IMR-90 (cell line): ENCODE results near the gene COX19. TPM values are rescaled to one million over a fixed set of nuclear protein-coding genes. Genes with fewer than 3 reads are reported as not detected.

Source experiments
- ATAC-seq: fragments of 200-7000 bp; cut with Tn5 transposase; 2 replicates; pipeline ENCODE4 v1.9.1; 2020; ENCODE audit warnings: low read depth, mild to moderate bottlenecking, moderate library complexity
- BruUV-seq: library from RNA; stranded (reverse); fragments of 400-500 nt; replicated peaks from 2 replicates; lab custom pipeline; 2021; lab: Mats Ljungman, UMichigan
- CTCF ChIA-PET: fragments of 300-600 bp; formaldehyde crosslinking; extraction: SDS; loops from one replicate; lab custom pipeline; 2021; ENCODE audit warnings: antibody characterized with exemption; lab: Yijun Ruan, JAX
- POLR2A ChIA-PET: fragments of 300-600 bp; sonication (Branson Sonifier 250); formaldehyde crosslinking; loops from one replicate; lab custom pipeline; 2022; ENCODE audit warnings: antibody characterized with exemption; ENCODE audit not compliant: unreplicated experiment; lab: Charles Lee
- DNase-seq: peaks from one replicate; pipeline ENCODE4 v3.0.0; 2013
- H2AFZ ChIP-seq: replicated peaks from 2 replicates; pipeline ENCODE3; 2013; ENCODE audit warnings: low read length, mild to moderate bottlenecking; ENCODE audit not compliant: poor library complexity
- H2AK5ac ChIP-seq: 2 replicates; pipeline ENCODE4 v1.6.1; 2013; ENCODE audit warnings: low read depth, low read length, inconsistent platforms
- H2AK9ac ChIP-seq: replicated peaks from 2 replicates; pipeline ENCODE3; 2013; ENCODE audit warnings: mild to moderate bottlenecking, low read depth, low read length, moderate library complexity; ENCODE audit not compliant: poor library complexity
- H2BK120ac ChIP-seq: 2 replicates; pipeline ENCODE4 v1.6.1; 2013; ENCODE audit warnings: low read depth, low read length, inconsistent platforms
- H2BK15ac ChIP-seq: 3 replicates; pipeline ENCODE4 v1.6.1; 2013; ENCODE audit warnings: low read depth, low read length, inconsistent platforms
- H2BK20ac ChIP-seq: 2 replicates; pipeline ENCODE4 v1.6.1; 2013; ENCODE audit warnings: low read depth, mild to moderate bottlenecking, inconsistent platforms, low read length, moderate library complexity
- H2BK5ac ChIP-seq: 2 replicates; pipeline ENCODE4 v1.6.1; 2013; ENCODE audit warnings: mild to moderate bottlenecking, low read depth, low read length, inconsistent platforms; ENCODE audit not compliant: poor library complexity, severe bottlenecking
- H3K14ac ChIP-seq: replicated peaks from 2 replicates; pipeline ENCODE4 v1.6.1; 2013; ENCODE audit warnings: low read depth, low read length, inconsistent platforms
- H3K18ac ChIP-seq: 2 replicates; pipeline ENCODE4 v1.6.1; 2013; ENCODE audit warnings: low read depth, low read length, control low read depth
- H3K23ac ChIP-seq: 2 replicates; pipeline ENCODE4 v1.6.1; 2013; ENCODE audit warnings: low read depth, low read length, inconsistent platforms
- H3K27ac ChIP-seq: 2 replicates; pipeline ENCODE4 v1.5.1; 2013; ENCODE audit warnings: mild to moderate bottlenecking, control low read depth, low read length; ENCODE audit not compliant: insufficient read depth
- H3K27me3 ChIP-seq: 2 replicates; pipeline ENCODE4 v1.6.1; 2013; ENCODE audit warnings: low read length; ENCODE audit not compliant: control insufficient read depth, insufficient read depth
- H3K36me3 ChIP-seq: 2 replicates; pipeline ENCODE4 v1.6.1; 2013; ENCODE audit warnings: low read length, mixed read lengths; ENCODE audit not compliant: control insufficient read depth, insufficient read depth
- H3K4ac ChIP-seq: 2 replicates; pipeline ENCODE4 v1.6.1; 2013; ENCODE audit warnings: low read depth, low read length, inconsistent platforms
- H3K4me1 ChIP-seq: 2 replicates; pipeline ENCODE4 v1.6.1; 2013; ENCODE audit warnings: low read length, mixed read lengths; ENCODE audit not compliant: control insufficient read depth, insufficient read depth
- H3K4me2 ChIP-seq: 2 replicates; pipeline ENCODE4 v1.6.1; 2013; ENCODE audit warnings: low read depth, mild to moderate bottlenecking, control low read depth, low read length, moderate library complexity
- H3K4me3 ChIP-seq: 2 replicates; pipeline ENCODE4 v1.5.1; 2013; ENCODE audit warnings: low read depth, mild to moderate bottlenecking, control low read depth, low read length, moderate library complexity; ENCODE audit not compliant: insufficient read depth
- H3K56ac ChIP-seq: 2 replicates; pipeline ENCODE4 v1.6.1; 2013; ENCODE audit warnings: low read length, inconsistent platforms; ENCODE audit not compliant: insufficient read depth; ENCODE audit errors: extremely low read depth
- H3K79me1 ChIP-seq, 2 experiments: 2 replicates each; pipeline ENCODE4 v1.6.1; 2013; ENCODE audit warnings: low read length in 2 of 2, inconsistent platforms in 1 of 2, low read depth in 1 of 2
- H3K9ac ChIP-seq: 2 replicates; pipeline ENCODE4 v1.6.1; 2013; ENCODE audit warnings: low read depth, low read length, control low read depth
- H3K9me1 ChIP-seq: 2 replicates; pipeline ENCODE4 v1.6.1; 2013; ENCODE audit warnings: low read length, inconsistent platforms; ENCODE audit not compliant: insufficient read depth
- H3K9me3 ChIP-seq: 2 replicates; pipeline ENCODE4 v1.6.1; 2013; ENCODE audit warnings: low read length; ENCODE audit not compliant: control insufficient read depth, insufficient read depth
- H4K20me1 ChIP-seq: 2 replicates; pipeline ENCODE4 v1.6.1; 2013; ENCODE audit warnings: low read length, inconsistent platforms; ENCODE audit not compliant: insufficient read depth
- H4K5ac ChIP-seq: 2 replicates; pipeline ENCODE4 v1.6.1; 2013; ENCODE audit warnings: mild to moderate bottlenecking, low read depth, low read length, control low read depth
- H4K8ac ChIP-seq, 2 experiments: 2 replicates each; pipeline ENCODE4 v1.6.1; 2013; ENCODE audit warnings: low read depth in 2 of 2, low read length in 2 of 2, control low read depth in 1 of 2, inconsistent platforms in 1 of 2
- H4K91ac ChIP-seq: 2 replicates; pipeline ENCODE4 v1.6.1; 2013; ENCODE audit warnings: low read depth, low read length, inconsistent platforms; ENCODE audit not compliant: insufficient read depth
- BHLHE40 ChIP-seq: fragments of 150-350 bp; IDR thresholded peaks from 2 replicates; pipeline ENCODE4 v1.6.1; 2016; ENCODE audit warnings: mild to moderate bottlenecking, low read depth, low read length
- CEBPB ChIP-seq: IDR thresholded peaks from 2 replicates; pipeline ENCODE4 v1.6.1; 2012; ENCODE audit warnings: low read depth, low read length, improper control_type of control experiment
- CHD1 ChIP-seq: IDR thresholded peaks from 2 replicates; pipeline ENCODE4 v1.6.1; 2012; ENCODE audit warnings: low read depth, low read length, improper control_type of control experiment
- CTCF ChIP-seq: conservative IDR thresholded peaks from 2 replicates; pipeline ENCODE4 v1.5.1; 2012; ENCODE audit warnings: mild to moderate bottlenecking, low read depth, low read length, improper control_type of control experiment
- MAFK ChIP-seq: IDR thresholded peaks from 2 replicates; pipeline ENCODE4 v1.6.1; 2012; ENCODE audit warnings: low read depth, low read length, improper control_type of control experiment
- MAZ ChIP-seq: IDR thresholded peaks from 2 replicates; pipeline ENCODE4 v1.6.1; 2012; ENCODE audit warnings: low read depth, mild to moderate bottlenecking, low read length, improper control_type of control experiment, moderate library complexity, borderline replicate concordance
- MXI1 ChIP-seq: IDR thresholded peaks from 2 replicates; pipeline ENCODE4 v1.6.1; 2012; ENCODE audit warnings: low read depth, mild to moderate bottlenecking, low read length, moderate library complexity, borderline replicate concordance
- NFE2L2 ChIP-seq: fragments of 150-350 bp; IDR thresholded peaks from 2 replicates; pipeline ENCODE4 v1.6.1; 2016; ENCODE audit warnings: low read depth, mild to moderate bottlenecking, low read length
- RCOR1 ChIP-seq: IDR thresholded peaks from 2 replicates; pipeline ENCODE4 v1.6.1; 2012; ENCODE audit warnings: mild to moderate bottlenecking, low read length, improper control_type of control experiment; ENCODE audit not compliant: insufficient replicate concordance
- RFX5 ChIP-seq: IDR thresholded peaks from 2 replicates; pipeline ENCODE4 v1.8.0; 2012; ENCODE audit warnings: low read depth, mild to moderate bottlenecking, low read length, moderate library complexity
- WGBS, 2 experiments: methylation state at CpG; one replicate each; pipeline versions ENCODE4 v1.1.5 to v1.1.7; 2013; ENCODE audit warnings: missing lambda C conversion rate in 2 of 2; ENCODE audit not compliant: insufficient read length in 1 of 2; ENCODE audit errors: extremely low coverage in 2 of 2; 5-methylcytosine and 5-hydroxymethylcytosine counted together
- dilution Hi-C: fragments of 300-500 bp; cut with HindIII; formaldehyde crosslinking; loops from one replicate; pipeline ENCODE4 v1.14.3; 2018; ENCODE audit warnings: low sequenced_read_pairs; ENCODE audit not compliant: unreplicated experiment
- in situ Hi-C: fragments of 300-500 bp; cut with MboI; formaldehyde crosslinking; loops from 3 replicates; pipeline ENCODE4 v1.14.3; 2019; ENCODE audit warnings: low sequenced_read_pairs, inconsistent platforms, mixed read lengths
- intact Hi-C: fragments of 100-400 bp; cut with micrococcal nuclease; formaldehyde crosslinking; loops from 2 replicates; pipeline ENCODE4 v1.10.0; 2022
- polyA plus RNA-seq, 3 experiments: library from polyadenylated mRNA; depleted of rRNA; stranded (reverse); fragments of >200 nt; gene quantifications; 2 replicates each; pipeline ENCODE4 v1.2.3, GENCODE V29; 2012; ENCODE audit warnings: low replicate concordance in 1 of 3
- total RNA-seq: library from RNA; depleted of rRNA; stranded (reverse); fragments of >200 nt; gene quantifications from 2 replicates; pipeline ENCODE4 v1.2.3, GENCODE V29; 2012
- TF ChIP-seq, protein P1 (sequence below): fragments of 150-350 bp; IDR thresholded peaks from 2 replicates; pipeline ENCODE4 v1.6.1; 2016; ENCODE audit warnings: low read depth, mild to moderate bottlenecking, low read length, moderate library complexity, borderline replicate concordance

Gene COX19
- total and polyA plus RNA-seq, 2 of the 4 experiments (the other 2 are of a cell fraction), result 3.9 to 7.3 TPM

DNA sequence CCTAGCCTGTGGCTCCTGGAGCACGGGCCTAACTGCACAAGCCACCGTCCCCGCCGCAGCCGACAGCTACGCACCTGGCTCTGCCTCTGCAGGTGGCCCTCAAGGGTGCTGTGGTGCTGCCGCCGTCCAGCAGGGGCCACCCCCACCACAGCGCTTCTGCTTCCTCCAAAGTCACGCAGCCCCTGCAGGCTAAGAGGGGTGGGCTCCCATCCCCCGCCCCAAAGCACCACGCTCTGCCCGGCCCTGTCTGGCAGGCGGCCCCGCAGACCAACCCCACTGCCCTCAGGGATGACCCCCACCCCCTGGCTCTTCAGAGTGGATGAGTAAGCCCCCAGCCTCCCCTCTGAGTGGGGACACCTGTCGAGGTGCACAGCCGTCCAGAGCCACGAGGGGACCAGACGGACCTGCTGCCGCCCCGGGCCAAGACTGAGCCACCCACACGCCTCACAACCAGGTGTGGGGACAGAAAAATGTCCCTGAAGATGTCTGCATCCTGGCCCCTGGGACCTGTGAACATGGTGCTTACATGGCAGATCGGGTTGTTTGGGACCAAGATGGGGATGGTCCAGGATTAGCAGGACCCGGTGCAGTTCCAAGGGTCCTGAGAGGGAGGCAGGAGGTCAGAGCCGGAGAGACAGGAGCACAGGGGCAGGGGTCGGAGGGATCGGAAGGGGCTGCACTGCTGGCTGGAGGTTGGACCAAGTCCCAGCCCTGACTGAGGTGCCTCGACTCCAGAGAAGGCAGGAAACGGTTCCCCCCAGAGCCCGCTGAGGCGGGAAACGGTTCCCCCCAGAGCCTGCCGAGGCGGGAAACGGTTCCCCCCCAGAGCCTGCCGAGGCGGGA lies 11.9 kb downstream of the COX19 start:
- TF ChIP-seq BHLHE40, result no peak
- TF ChIP-seq MXI1, result no peak
- no peak for TF ChIP-seq MAZ
- TF ChIP-seq CTCF, result no peak
- TF ChIP-seq CHD1, result no peak
- no peak for TF ChIP-seq RFX5
- TF ChIP-seq MAFK, result no peak
- no peak for TF ChIP-seq NFE2L2
- TF ChIP-seq RCOR1, result no peak
- no peak for TF ChIP-seq CEBPB
- TF ChIP-seq, protein P1, sequence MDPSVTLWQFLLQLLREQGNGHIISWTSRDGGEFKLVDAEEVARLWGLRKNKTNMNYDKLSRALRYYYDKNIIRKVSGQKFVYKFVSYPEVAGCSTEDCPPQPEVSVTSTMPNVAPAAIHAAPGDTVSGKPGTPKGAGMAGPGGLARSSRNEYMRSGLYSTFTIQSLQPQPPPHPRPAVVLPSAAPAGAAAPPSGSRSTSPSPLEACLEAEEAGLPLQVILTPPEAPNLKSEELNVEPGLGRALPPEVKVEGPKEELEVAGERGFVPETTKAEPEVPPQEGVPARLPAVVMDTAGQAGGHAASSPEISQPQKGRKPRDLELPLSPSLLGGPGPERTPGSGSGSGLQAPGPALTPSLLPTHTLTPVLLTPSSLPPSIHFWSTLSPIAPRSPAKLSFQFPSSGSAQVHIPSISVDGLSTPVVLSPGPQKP, result no peak
- Histone ChIP-seq H3K18ac (no peak overlapping the region), H3K23ac (no peak overlapping the region), H4K91ac (no peak overlapping the region), H2BK15ac (no peak overlapping the region), H3K9me1 (0 out of 2 replicates have a peak, but pooled peaks cover 4% of the 10 kb centered on the region), H2AK5ac (no peak overlapping the region), H3K14ac (no peak overlapping the region), H3K56ac (no peak overlapping the region), H3K4ac (no peak overlapping the region), H3K9me3 (no peaks in the 10 kb centered on the region), H3K4me1 (no peaks in the 10 kb centered on the region), H4K8ac (no peak overlapping the region), H2BK5ac (no peak overlapping the region), H4K20me1 (peaks cover 24% of the 10 kb centered on the region), H2BK120ac (no peak overlapping the region), H2AK9ac (peak overlapping the region; percentile 3), H3K27me3 (peaks cover 10% of the 10 kb centered on the region), H3K36me3 (peaks cover 15% of the 10 kb centered on the region), H3K4me3 (no peak overlapping the region), H2BK20ac (no peak overlapping the region), H3K9ac (no peak overlapping the region), H3K4me2 (no peak overlapping the region), H3K27ac (no peak overlapping the region), H4K5ac (no peak overlapping the region), H3K79me1 (peaks cover 0 to 14% of the 10 kb centered on the region in 2 experiments; a peak in 2 of 4 replicates), H2AFZ (no peak overlapping the region)
- in situ Hi-C loops (no loop called here), intact Hi-C loops (no loop called here), dilution Hi-C loops (no loop called here)
- CTCF ChIA-PET, result no interaction called here
- DNase-seq, result no peak
- 49% methylated on average over 8 of the region's 37 CpGs; no CpG with 5 or more reads in 1 of the 2 experiments for WGBS, 2 experiments
- no TSS peak for BruUV-seq
- ATAC-seq, result no peak
- POLR2A ChIA-PET, result interaction anchor here (0.5 kb wide), 1 partner anchor 10 kb away, joined by 5 read pairs; no protein-coding TSS in a partner anchor
